BLaER1 (cell line): Measurements from ENCODE around the gene TNPO3.
"Not testable (repeated sequence)": the region's sequence is repeated elsewhere in the genome, so short reads cannot be mapped to it uniquely, and the experiment has no call there.

Experiments used
- H3K27ac ChIP-seq: shearing (Covaris generic); formaldehyde crosslinking; 2 replicates; pipeline ENCODE4 v1.8.1; 2022
- H3K27me3 ChIP-seq: shearing (Covaris generic); formaldehyde crosslinking; 2 replicates; pipeline ENCODE4 v1.8.1; 2022
- H3K36me3 ChIP-seq: shearing (Covaris generic); formaldehyde crosslinking; 2 replicates; pipeline ENCODE4 v1.8.1; 2022
- H3K4me1 ChIP-seq: shearing (Covaris generic); formaldehyde crosslinking; 2 replicates; pipeline ENCODE4 v1.8.1; 2022
- H3K4me2 ChIP-seq: shearing (Covaris generic); formaldehyde crosslinking; 2 replicates; pipeline ENCODE4 v1.8.1; 2022
- H3K4me3 ChIP-seq: shearing (Covaris generic); formaldehyde crosslinking; 2 replicates; pipeline ENCODE4 v1.8.1; 2022
- H3K9ac ChIP-seq: shearing (Covaris generic); formaldehyde crosslinking; 2 replicates; pipeline ENCODE4 v1.8.1; 2022
- H3K9me3 ChIP-seq: shearing (Covaris generic); formaldehyde crosslinking; 2 replicates; pipeline ENCODE4 v1.8.1; 2022
- H4K20me1 ChIP-seq: shearing (Covaris generic); formaldehyde crosslinking; 2 replicates; pipeline ENCODE4 v1.8.1; 2022
- Cebpa-rat ChIP-seq: shearing (Covaris generic); IDR thresholded peaks from 2 replicates; pipeline ENCODE4 v1.8.1; 2022

The TNPO3 gene

DNA sequence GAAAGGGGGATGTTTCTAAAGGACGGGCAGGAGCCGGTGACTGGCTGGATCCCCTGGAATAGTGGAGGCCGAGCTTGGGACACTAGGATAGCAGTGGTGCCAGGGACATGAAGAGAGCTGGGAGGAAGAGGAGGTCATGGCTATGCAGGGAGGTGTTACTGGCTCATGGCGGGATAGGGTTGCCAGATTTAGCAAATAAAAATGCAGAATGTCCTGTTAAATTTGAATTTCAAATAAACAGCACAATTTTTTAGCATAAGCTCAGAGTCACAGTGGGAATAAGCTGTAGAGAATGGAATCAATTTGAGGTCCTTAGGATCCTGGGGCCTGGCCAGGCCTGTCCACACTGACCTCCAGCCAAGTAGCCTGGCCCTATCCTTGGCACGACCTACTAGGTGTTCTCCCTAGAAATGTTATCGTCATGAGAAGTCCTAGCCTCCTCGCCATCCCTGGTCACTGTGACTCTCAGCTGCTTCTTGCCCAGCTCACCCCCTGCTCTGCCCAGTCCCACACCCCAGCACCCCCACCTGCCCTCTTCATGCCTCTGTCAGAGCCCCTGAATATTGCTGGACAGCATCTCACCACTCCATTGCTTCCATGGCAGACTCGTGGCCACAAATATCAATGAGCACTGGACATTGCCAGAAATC lies 136.8 kb downstream of the TNPO3 start:
- TF ChIP-seq Cebpa-rat: no peak

DNA sequence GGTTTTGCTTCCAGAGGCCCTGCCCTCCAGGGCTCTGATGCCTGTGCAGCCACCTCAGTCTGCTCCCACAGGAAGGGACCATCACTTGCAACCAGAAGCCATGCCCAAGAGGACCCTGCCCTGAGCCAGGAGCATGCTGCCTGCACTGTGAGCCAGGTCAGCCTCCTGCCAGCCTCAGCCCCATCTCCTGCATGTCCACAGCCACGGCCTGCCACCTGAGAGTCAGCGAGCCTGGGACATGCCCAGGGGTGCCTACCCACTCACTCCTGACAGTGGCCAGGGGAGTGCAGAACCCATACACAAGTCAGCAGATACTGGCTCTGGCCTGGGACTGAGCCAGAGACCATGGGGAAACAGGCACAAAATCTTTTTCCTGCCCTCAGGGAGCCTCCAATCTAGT lies 137.8 kb downstream of the TNPO3 start:
- H3K27me3 ChIP-seq: peaks cover 63% of the 10 kb centered on the region
- no peak overlapping the region for H3K4me3 ChIP-seq
- no peaks in the 10 kb centered on the region for H4K20me1 ChIP-seq
- H3K27ac ChIP-seq: no peak overlapping the region
- H3K9ac ChIP-seq: no peak overlapping the region
- H3K4me2 ChIP-seq: no peak overlapping the region
- TF ChIP-seq Cebpa-rat: no peak
- no peaks in the 10 kb centered on the region for H3K9me3 ChIP-seq
- no peaks in the 10 kb centered on the region for H3K36me3 ChIP-seq
- H3K4me1 ChIP-seq: peaks cover 25% of the 10 kb centered on the region

More for the DNA sequence above, 136.8 kb downstream of the TNPO3 start:
- H3K27me3 ChIP-seq: peaks cover 55% of the 10 kb centered on the region
- H3K27ac ChIP-seq: no peak overlapping the region
- H3K4me2 ChIP-seq: no peak overlapping the region
- H3K36me3 ChIP-seq: no peaks in the 10 kb centered on the region
- peaks cover 26% of the 10 kb centered on the region for H3K4me1 ChIP-seq
- no peak overlapping the region for H3K4me3 ChIP-seq
- H3K9me3 ChIP-seq: no peaks in the 10 kb centered on the region
- H4K20me1 ChIP-seq: no peaks in the 10 kb centered on the region
- H3K9ac ChIP-seq: no peak overlapping the region

DNA sequence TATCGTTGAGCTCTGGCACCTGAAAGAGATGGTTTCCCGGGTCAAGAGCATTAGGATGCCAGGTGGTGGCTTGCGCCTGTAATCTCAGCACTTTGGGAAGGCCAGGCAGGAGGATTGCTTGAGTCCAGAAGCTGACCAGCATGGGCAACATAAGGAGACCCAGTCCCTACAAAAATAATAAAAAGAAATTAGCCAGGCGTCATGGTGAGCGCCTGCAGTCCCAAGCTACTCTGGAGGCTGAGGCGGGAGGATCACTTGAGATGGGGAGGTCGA lies 138.3 kb downstream of the TNPO3 start:
- Histone ChIP-seq H3K27ac (no peak overlapping the region), H3K27me3 (peaks cover 68% of the 10 kb centered on the region), H3K9ac (no peak overlapping the region), H3K4me3 (no peak overlapping the region), H4K20me1 (no peaks in the 10 kb centered on the region), H3K9me3 (no peaks in the 10 kb centered on the region), H3K4me2 (no peak overlapping the region), H3K36me3 (no peaks in the 10 kb centered on the region), H3K4me1 (peaks cover 25% of the 10 kb centered on the region)
- TF ChIP-seq Cebpa-rat: no peak

DNA sequence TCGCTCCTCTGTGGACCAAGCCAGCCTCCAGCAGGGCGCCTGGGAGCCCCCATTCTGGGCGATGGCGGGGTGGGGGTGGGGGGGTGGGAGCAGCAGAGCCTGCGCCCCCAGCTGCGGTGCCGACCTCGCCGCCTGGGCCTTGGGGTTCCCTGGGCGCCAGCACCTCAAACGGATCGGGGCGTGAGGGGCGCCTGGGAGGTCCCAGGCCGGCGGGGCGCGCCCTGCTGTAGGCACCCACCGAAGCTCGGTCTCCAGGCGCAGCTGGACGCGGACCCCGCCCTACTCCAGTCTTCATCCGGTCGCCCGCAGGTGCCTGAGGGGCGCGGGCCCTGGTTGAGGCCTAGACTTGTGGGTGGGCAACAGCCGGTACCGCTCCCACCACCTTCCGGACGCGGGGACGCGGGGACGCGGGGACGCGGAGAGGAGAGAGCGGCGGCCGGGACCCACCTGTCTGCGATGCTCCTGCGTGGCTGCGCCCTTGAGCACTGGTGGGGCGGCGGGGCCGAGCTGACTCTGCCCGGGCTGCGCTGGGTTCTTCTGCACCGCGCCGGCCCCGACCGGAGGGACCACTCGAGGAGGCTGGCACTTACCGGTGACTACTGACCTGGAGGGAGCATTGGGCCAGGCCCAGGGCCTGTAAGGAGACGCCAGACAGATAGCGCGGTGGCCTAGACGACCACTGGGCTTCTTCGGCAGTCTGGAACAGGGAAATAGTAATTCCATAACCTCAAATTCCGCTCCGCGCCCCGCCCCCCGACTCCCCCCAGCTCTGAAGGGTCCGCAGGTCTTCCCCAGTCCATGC lies 138.9 kb downstream of the TNPO3 start:
- Histone ChIP-seq H3K27ac (no peak overlapping the region), H3K27me3 (peaks cover 74% of the 10 kb centered on the region), H3K4me3 (no peak overlapping the region), H4K20me1 (no peaks in the 10 kb centered on the region), H3K9ac (no peak overlapping the region), H3K4me2 (no peak overlapping the region), H3K36me3 (no peaks in the 10 kb centered on the region), H3K9me3 (no peaks in the 10 kb centered on the region), H3K4me1 (peaks cover 28% of the 10 kb centered on the region)
- no peak for TF ChIP-seq Cebpa-rat

DNA sequence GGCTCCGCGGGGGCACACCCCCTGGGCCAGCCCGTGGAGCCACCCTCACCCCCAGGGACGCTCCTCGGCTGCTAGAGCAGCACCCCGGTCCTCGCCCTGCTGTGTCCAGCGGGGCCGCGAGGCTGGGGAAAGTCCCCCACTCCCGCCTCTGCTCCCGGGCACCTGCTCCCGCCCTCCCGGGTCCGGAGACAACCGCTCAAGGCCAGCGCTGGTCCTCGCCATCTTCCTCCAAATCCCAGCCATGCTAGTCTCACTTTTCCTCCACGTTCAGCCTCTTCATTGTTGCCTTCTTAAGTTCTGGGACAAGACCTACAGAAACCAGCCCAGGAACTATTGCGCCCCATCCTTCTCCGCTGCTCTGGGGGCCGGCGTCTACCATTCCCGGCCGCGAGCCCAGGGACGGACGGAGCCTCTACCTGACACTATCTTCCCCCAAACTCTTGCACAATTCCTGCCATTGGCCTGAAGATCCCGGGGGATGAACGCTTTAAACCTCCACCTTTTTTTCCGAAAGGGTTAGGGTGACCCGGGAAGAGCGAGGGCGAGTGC lies 139.6 kb downstream of the TNPO3 start:
- Histone ChIP-seq H3K36me3 (no peaks in the 10 kb centered on the region), H4K20me1 (no peaks in the 10 kb centered on the region), H3K4me2 (peak overlapping the region; percentile 36), H3K4me3 (no peak overlapping the region), H3K4me1 (peaks cover 28% of the 10 kb centered on the region), H3K9ac (no peak overlapping the region), H3K9me3 (no peaks in the 10 kb centered on the region), H3K27me3 (peaks cover 80% of the 10 kb centered on the region), H3K27ac (no peak overlapping the region)
- TF ChIP-seq Cebpa-rat: no peak

DNA sequence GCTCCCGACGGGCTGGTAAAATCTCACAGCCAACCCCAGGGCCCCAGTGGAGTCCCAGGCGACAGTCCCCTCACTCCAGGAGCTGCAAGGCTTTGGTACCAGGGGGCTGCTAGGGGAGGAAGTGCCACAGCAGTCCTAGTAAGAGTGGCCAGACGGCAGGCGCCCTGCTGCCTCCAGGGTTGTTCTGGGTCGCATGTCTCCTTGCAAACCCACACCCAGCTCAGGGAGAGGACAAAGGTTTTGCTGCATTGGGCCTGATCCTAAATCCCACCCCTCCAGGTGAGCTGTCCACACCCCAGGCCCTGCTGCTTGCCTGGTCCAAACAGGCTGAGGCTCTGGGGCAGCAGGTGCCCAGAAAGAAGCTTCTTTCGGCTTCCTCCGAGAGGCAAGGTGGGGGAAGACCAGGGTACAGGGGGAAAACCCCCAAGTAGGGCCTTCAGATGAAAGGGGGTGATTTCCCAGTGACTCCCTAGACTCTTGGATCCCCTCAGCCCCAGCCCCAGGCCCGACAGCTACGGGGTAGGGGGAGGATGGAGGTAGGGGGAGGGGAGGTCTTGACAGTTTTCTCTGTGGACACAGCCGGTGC lies 140.3 kb downstream of the TNPO3 start:
- Histone ChIP-seq H3K9me3 (no peaks in the 10 kb centered on the region), H4K20me1 (no peaks in the 10 kb centered on the region), H3K4me3 (no peak overlapping the region), H3K27ac (no peak overlapping the region), H3K4me2 (peak overlapping the region; percentile 43; the same call in 1 of the 2 replicates), H3K36me3 (no peaks in the 10 kb centered on the region), H3K9ac (no peak overlapping the region), H3K4me1 (peaks cover 31% of the 10 kb centered on the region), H3K27me3 (peaks cover 82% of the 10 kb centered on the region)
- TF ChIP-seq Cebpa-rat: no peak

DNA sequence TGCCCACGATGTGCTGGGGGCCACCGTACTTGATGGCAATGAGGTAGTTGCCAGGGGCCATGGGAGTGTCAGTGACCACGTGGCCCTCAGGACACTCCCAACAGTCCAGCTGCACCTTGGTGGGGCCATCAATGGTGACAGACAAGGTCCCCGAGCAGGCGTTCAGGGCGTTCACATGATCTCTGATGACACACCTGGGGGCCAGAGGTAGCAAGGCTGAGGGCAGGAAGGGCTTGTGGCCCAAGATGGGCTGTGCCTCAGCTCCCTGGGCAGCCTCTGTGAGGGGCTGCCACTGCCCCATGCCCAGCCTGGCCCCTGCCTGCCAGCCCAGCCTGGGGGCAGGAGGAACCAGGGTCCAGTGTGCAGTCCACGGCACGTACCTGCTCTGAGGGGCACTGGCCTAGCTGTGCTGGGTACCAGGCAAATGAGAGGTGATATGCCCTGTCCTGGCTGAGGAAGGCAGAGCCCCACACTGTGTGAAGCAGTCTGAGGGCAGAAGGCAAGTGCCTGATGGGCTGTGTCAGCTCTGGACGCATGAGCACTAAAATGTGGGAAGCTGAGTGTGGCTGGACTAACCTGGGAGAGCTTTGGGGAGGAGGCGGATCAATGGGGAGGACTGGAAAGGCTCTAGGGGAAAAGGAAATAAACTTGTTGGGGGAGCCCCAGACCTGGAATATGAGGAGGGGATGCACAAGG lies 140.9 kb downstream of the TNPO3 start:
- Histone ChIP-seq H3K9me3 (no peaks in the 10 kb centered on the region), H3K36me3 (no peaks in the 10 kb centered on the region), H3K4me3 (no peak overlapping the region), H4K20me1 (no peaks in the 10 kb centered on the region), H3K9ac (no peak overlapping the region), H3K4me2 (no peak overlapping the region), H3K27me3 (peaks cover 88% of the 10 kb centered on the region), H3K4me1 (peaks cover 38% of the 10 kb centered on the region), H3K27ac (no peak overlapping the region)
- TF ChIP-seq Cebpa-rat: no peak

DNA sequence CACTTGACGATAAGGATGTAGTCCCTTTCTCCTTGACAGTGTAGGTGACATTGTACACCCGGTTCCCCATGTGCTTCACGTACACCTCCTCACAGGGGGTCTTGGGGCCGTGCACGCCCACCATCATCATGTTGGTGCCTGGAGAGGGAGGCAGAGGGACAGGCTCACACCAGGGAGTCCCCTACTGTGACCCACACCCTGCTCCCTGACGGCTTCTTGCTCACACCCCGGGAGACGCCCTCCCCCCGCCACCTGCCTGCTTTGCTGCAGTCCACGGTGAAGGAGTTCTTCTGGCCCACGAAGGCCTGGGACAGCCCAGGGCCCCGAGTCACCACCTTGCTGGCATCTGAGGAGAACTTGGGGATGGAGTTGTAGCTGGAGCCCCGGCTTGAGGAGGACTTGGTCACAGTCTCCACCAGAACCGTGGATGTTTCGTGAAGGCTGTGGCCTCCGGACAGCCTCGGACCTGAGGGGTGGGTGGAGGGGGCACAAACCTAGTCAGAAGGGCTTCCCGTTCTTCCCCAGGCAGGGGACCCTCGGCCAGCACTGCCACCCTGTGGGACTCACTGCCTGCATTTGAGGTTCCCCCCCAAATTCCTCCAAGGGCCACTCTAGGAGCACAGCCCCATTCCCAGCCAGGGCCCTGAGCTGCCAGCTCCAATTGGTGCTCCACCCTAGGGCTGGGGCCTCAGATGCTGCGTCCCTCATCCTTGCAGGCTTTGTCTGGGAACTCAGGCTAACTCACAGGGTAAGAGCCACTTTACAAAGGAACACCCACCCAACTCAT lies 142.0 kb downstream of the TNPO3 start:
- H3K36me3 ChIP-seq, H3K27ac ChIP-seq, H3K9me3 ChIP-seq, H3K4me2 ChIP-seq, H3K9ac ChIP-seq, H3K4me3 ChIP-seq, H4K20me1 ChIP-seq: not testable (repeated sequence)
- Histone ChIP-seq H3K4me1 (peaks cover 38% of the 10 kb centered on the region), H3K27me3 (peaks cover 82% of the 10 kb centered on the region)

DNA sequence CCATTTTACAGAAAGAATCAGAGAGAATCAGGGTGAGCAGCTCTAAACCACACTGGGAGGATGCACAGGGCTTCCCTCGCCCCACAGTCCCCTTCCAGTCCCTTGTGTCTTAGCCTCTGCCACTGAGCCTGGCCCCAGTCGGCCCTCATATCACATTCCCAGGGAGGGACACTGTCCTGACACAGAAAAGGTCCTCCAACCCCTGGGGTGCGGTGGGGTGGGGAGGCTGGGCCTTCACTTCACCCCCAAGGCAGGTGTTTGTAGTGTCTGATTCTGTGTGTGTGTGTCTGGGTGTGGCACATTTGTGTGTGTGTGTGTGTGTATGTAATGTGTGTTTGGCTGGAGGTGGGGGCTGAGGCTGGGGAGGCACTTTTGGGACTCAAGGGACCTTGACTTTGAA lies 142.6 kb downstream of the TNPO3 start:
- H3K27ac ChIP-seq: no peak overlapping the region
- no peak overlapping the region for H3K4me3 ChIP-seq
- peaks cover 80% of the 10 kb centered on the region for H3K27me3 ChIP-seq
- H3K36me3 ChIP-seq: no peaks in the 10 kb centered on the region
- no peak overlapping the region for H3K9ac ChIP-seq
- no peaks in the 10 kb centered on the region for H4K20me1 ChIP-seq
- no peak for TF ChIP-seq Cebpa-rat
- no peak overlapping the region for H3K4me2 ChIP-seq
- H3K9me3 ChIP-seq: no peaks in the 10 kb centered on the region
- peaks cover 38% of the 10 kb centered on the region for H3K4me1 ChIP-seq
